Keratinocyte (primary cell): ENCODE results near the gene TOM1L2.

Experiments
- EZH2 ChIP-seq: IDR thresholded peaks from one replicate; pipeline ENCODE4 v1.6.1; 2012; ENCODE audit warnings: inconsistent platforms, mild to moderate bottlenecking, low read length, moderate library complexity
- TF ChIP-seq, protein P1 (sequence below), 3 experiments: IDR thresholded peaks in 1 of 3; conservative IDR thresholded peaks in 1 of 3; optimal IDR thresholded peaks in 1 of 3; 2 replicates in 2 of 3; 3 replicates in 1 of 3; pipeline versions ENCODE3 to v1.5.1; 2011; ENCODE audit warnings: low read length in 3 of 3, mild to moderate bottlenecking in 3 of 3, moderate library complexity in 2 of 3, control low read depth in 1 of 3, inconsistent platforms in 1 of 3; ENCODE audit not compliant: insufficient read depth in 2 of 3; ENCODE audit errors: extremely low read depth in 1 of 3

DNA sequence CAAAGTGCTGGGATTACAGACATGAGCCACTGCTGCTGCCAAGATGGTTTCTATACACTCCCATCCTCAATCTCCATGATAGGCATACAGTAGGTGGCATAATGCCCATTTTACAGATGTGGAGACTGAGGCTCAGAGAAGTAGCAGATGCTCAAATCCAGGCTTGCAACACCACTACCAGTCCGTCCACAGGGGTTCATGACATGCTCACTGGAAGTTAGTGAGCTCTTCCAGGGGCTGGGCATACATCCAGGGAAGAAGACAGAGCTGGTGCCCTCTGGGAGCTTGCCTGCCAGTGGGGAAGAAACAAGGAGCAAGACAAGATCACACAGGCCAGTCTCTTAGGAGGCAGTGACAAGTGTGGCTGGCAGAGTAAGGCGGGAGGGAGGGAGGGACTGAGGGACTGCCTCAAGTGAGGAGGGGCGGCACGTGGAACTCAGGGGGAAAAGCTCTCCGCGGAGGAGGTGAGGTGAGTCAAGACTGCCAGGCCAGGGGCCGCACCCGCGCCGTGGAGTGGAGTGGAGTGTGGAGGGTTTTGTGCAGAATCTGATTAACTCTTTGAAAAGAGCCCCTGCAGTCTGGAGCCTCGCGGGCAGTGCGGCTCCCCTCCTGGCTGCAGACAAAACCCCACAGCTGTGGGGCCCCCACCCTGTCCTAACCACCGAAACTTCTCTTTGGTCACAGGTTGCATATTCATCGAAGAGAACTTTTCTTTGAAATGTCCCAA, 163.3 kb downstream of the TOM1L2 start:
- TF ChIP-seq, protein P1, sequence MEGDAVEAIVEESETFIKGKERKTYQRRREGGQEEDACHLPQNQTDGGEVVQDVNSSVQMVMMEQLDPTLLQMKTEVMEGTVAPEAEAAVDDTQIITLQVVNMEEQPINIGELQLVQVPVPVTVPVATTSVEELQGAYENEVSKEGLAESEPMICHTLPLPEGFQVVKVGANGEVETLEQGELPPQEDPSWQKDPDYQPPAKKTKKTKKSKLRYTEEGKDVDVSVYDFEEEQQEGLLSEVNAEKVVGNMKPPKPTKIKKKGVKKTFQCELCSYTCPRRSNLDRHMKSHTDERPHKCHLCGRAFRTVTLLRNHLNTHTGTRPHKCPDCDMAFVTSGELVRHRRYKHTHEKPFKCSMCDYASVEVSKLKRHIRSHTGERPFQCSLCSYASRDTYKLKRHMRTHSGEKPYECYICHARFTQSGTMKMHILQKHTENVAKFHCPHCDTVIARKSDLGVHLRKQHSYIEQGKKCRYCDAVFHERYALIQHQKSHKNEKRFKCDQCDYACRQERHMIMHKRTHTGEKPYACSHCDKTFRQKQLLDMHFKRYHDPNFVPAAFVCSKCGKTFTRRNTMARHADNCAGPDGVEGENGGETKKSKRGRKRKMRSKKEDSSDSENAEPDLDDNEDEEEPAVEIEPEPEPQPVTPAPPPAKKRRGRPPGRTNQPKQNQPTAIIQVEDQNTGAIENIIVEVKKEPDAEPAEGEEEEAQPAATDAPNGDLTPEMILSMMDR (optimal IDR thresholded peaks at IDR 0.05 in 1 of 3, IDR thresholded peaks at IDR 0.05 in 1 of 3, conservative IDR thresholded peaks at IDR 0.05 in 1 of 3; ENCODE audit: extremely low read depth in 1 of 3, insufficient read depth in 2 of 3, low read length in 3 of 3): no peak
- no peak for TF ChIP-seq EZH2
